K562 (cell line): ENCODE measurements around the gene DZIP1.

ENCODE experiments used
- ADNP ChIP-seq: fragments of 200-800 bp; sonication (Bioruptor generic); IDR thresholded peaks from 2 replicates; pipeline ENCODE4 v1.6.1; 2016; ENCODE audit warnings: missing genetic modification characterization, missing compliant biosample characterization
- EP300 ChIP-seq: IDR thresholded peaks from 2 replicates; pipeline ENCODE4 v1.6.1; 2012; ENCODE audit warnings: low read length, improper control_type of control experiment
- EZH2 ChIP-seq: IDR thresholded peaks from 2 replicates; pipeline ENCODE4 v1.6.1; 2012; ENCODE audit warnings: low read depth, mild to moderate bottlenecking, inconsistent platforms, low read length, borderline replicate concordance
- MAFK ChIP-seq: IDR thresholded peaks from 2 replicates; pipeline ENCODE4 v1.6.1; 2011; ENCODE audit warnings: low read length, improper control_type of control experiment
- NFYB ChIP-seq: IDR thresholded peaks from 2 replicates; pipeline ENCODE4 v1.6.1; 2011; ENCODE audit warnings: mild to moderate bottlenecking, moderate library complexity; ENCODE audit not compliant: insufficient read length; ENCODE audit errors: extremely low read depth
- NR2C2 ChIP-seq, 2 experiments: fragments of 200-800 bp in 1 of 2; sonication (Bioruptor generic) in 1 of 2; sonication (generic) in 1 of 2; formaldehyde crosslinking in 1 of 2; IDR thresholded peaks; 2 replicates each; pipeline versions ENCODE4 v1.6.1 to v1.8.0; 2016 to 2022; ENCODE audit warnings: mild to moderate bottlenecking in 1 of 2, missing compliant biosample characterization in 1 of 2, missing genetic modification characterization in 1 of 2, missing genetic modification reagents in 1 of 2
- PHF8 ChIP-seq: fragments of 200-600 bp; sonication (generic); IDR thresholded peaks from 2 replicates; pipeline ENCODE4 v1.6.1; 2012; ENCODE audit warnings: mixed run types, mild to moderate bottlenecking, inconsistent platforms, low read length, moderate library complexity, borderline replicate concordance
- POLR2AphosphoS5 ChIP-seq: IDR thresholded peaks from 2 replicates; pipeline ENCODE4 v1.6.1; 2011; ENCODE audit warnings: mild to moderate bottlenecking, low read depth, low read length, moderate library complexity; ENCODE audit not compliant: control insufficient read depth, insufficient read depth
- ZNF717 ChIP-seq: fragments of 250-450 bp; sonication (Bioruptor Pico); IDR thresholded peaks from 2 replicates; pipeline ENCODE4 v1.5.0; 2021

DNA sequence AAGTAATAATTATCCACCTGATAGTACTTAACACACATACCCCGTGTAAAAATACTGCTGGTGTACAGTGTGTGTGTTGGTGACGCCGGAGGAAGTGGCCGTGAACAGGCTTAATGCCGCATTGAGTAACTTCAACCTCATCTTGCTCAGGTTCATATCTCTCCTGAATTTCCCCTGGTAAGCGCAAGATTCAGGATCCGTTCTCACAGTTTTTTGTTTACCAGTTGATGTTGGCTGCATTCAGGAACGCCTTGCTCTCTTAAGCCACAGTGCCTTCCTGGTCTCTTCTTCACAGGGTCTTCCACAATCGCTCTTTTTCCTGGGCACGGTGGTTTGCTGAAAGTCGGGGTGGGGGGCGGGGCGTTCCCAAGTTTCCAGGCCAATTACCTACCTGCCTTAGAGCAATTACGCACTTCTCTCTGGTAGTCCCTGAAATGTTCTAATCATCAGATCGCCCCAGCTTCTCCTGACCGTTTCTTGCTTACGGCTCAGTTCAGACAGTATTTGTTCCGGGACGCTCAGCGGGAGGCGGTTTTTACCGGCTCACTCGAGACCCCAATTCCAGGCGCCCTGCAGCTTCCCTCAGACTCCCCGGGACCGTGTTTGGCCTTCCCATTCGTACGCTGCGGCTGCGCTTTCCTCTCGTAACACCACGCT, 31.7 kb upstream of the DZIP1 start:
- TF ChIP-seq POLR2AphosphoS5 (no peak), MAFK (no peak), NFYB (no peak), EZH2 (no peak), EP300 (no peak), ZNF717 (no peak), ADNP (tag) (no peak), NR2C2 (CRISPR knock-in tag; IDR thresholded peaks at IDR 0.05) (no peak), NR2C2 (tag; IDR thresholded peaks at IDR 0.05) (no peak), PHF8 (no peak)
